ENCODE results near the gene DDX25. TPM values are rescaled to one million over a fixed set of nuclear protein-coding genes. Genes with fewer than 3 reads are reported as not detected.

The DDX25 gene
- total and polyA plus RNA-seq, 9 of the 15 experiments (the other 6 are each of a cell fraction or from before 2014, with no cell fraction given): not detected

- intact Hi-C loops (cut with micrococcal nuclease) (no loop called here), in situ Hi-C loops (cut with MboI) (no loop called here)
- no TSS peak for BruUV-seq (replicated peaks)
- 35% methylated on average over 11 of the region's 11 CpGs for WGBS (ENCODE audit: insufficient coverage, low coverage, missing lambda C conversion rate)
- no peaks in the 10 kb centered on the region for H3K9me3 ChIP-seq (replicated peaks; ENCODE audit: control insufficient read depth, insufficient read depth, low read depth, low read length)
- H3K27ac ChIP-seq (ENCODE audit: extremely low read depth, low read depth, low read length): no peak overlapping the region
- no peak overlapping the region for H2AFZ ChIP-seq (ENCODE audit: low read depth, low read length)
- H3K4me2 ChIP-seq (ENCODE audit: insufficient read depth, low read length): no peak overlapping the region
- no peaks in the 10 kb centered on the region for H4K20me1 ChIP-seq (replicated peaks; ENCODE audit: control insufficient read depth, insufficient read depth, low read length)
- FAIRE-seq: no peak
- ChIA-PET POLR2A (interaction anchor here (0.6 to 0.7 kb wide), 2 partner anchors 13 to 608 kb away, joined by 3 read pairs; no protein-coding TSS in a partner anchor), CTCF (ENCODE audit: low intra/inter-chr PET ratio) (no interaction called here)
- ATAC-seq: no peak
- no peak overlapping the region for H3K9ac ChIP-seq (ENCODE audit: insufficient read depth in 1 of 2, low read depth in 2 of 2, low read length in 2 of 2)
- no peaks in the 10 kb centered on the region for H3K36me3 ChIP-seq (ENCODE audit: control insufficient read depth, insufficient read depth, low read length)
- H3K79me2 ChIP-seq (ENCODE audit: control insufficient read depth, insufficient read depth, low read length): no peaks in the 10 kb centered on the region
- no peak overlapping the region for H3K4me3 ChIP-seq
- no peak for DNase-seq (ENCODE audit: extremely low read depth in 1 of 4, low spot score in 3 of 4)
- H3K4me1 ChIP-seq (replicated peaks in 1 of 2; ENCODE audit: control insufficient read depth in 2 of 2, insufficient read depth in 2 of 2, low read length in 2 of 2): peaks cover 4 to 9% of the 10 kb centered on the region in 2 experiments; a peak in 4 of 5 replicates
- H3K27me3 ChIP-seq (ENCODE audit: control insufficient read depth in 2 of 2, insufficient read depth in 2 of 2, low read length in 2 of 2): peaks cover 7 to 26% of the 10 kb centered on the region in 2 experiments; a peak in 4 of 5 replicates
- no peaks in the 10 kb centered on the region for H3K9me1 ChIP-seq (ENCODE audit: control insufficient read depth, insufficient read depth, low read length)
- TF ChIP-seq BDP1 (IDR thresholded peaks at IDR 0.05; ENCODE audit: insufficient read depth, insufficient read length): no peak
- no peak for TF ChIP-seq HIVEP1 (CRISPR knock-in tag; IDR thresholded peaks at IDR 0.05)
- no peak for TF ChIP-seq ZNF174 (CRISPR knock-in tag; IDR thresholded peaks at IDR 0.05)
- no peak for TF ChIP-seq ELF4 (CRISPR knock-in tag; IDR thresholded peaks at IDR 0.05)
- TF ChIP-seq ZNF280A (IDR thresholded peaks at IDR 0.05; ENCODE audit: low read depth, partially characterized antibody): no peak
- no peak for TF ChIP-seq ZNF586 (CRISPR knock-in tag; conservative IDR thresholded peaks at IDR 0.05)
- TF ChIP-seq TOE1 (IDR thresholded peaks at IDR 0.05; ENCODE audit: borderline replicate concordance): no peak
- no peak for TF ChIP-seq TOE1 (CRISPR knock-in tag; IDR thresholded peaks at IDR 0.05; ENCODE audit: borderline replicate concordance, low read depth)
- TF ChIP-seq ZNF395 (CRISPR knock-in tag; IDR thresholded peaks at IDR 0.05): no peak
- TF ChIP-seq PKNOX1 (IDR thresholded peaks at IDR 0.05): no peak
- no peak for TF ChIP-seq ZNF507 (tag; conservative IDR thresholded peaks at IDR 0.05)
- TF ChIP-seq ARID3A (IDR thresholded peaks at IDR 0.05; ENCODE audit: borderline replicate concordance, low read depth, low read length): no peak
- TF ChIP-seq ASH1L (IDR thresholded peaks at IDR 0.05; ENCODE audit: borderline replicate concordance, low read depth, partially characterized antibody): no peak
- no peak for TF ChIP-seq ZBTB2 (IDR thresholded peaks at IDR 0.05)
- TF ChIP-seq RBBP5 (IDR thresholded peaks at IDR 0.05; ENCODE audit: borderline replicate concordance, insufficient read depth, low read length, poor library complexity, severe bottlenecking): no peak
- no peak for TF ChIP-seq ZNF384 (IDR thresholded peaks at IDR 0.05; ENCODE audit: low read depth, low read length)
These were observed 25.8 kb downstream of the DDX25 start for GRCh38 chr11:125930076-125930450.

All from K562 (cell line).